Myocyte (in vitro differentiated cells): ENCODE results near the gene RIN2. TPM values are rescaled to one million over a fixed set of nuclear protein-coding genes. Genes with fewer than 3 reads are reported as not detected.

Source experiments
- DNase-seq: peaks from one replicate; pipeline ENCODE4 v3.0.0-alpha.2; 2012; ENCODE audit warnings: low read depth
- polyA plus RNA-seq: library from polyadenylated mRNA; unstranded; fragments of >200 nt; gene quantifications from one replicate; pipeline ENCODE4 v1.2.1, GENCODE V29; 2012; ENCODE audit warnings: missing spikeins
- total RNA-seq: library from RNA; depleted of rRNA; stranded (reverse); fragments of >200 nt; gene quantifications from 2 replicates; pipeline ENCODE4 v1.2.3, GENCODE V29; 2014

RIN2 gene, protein sequence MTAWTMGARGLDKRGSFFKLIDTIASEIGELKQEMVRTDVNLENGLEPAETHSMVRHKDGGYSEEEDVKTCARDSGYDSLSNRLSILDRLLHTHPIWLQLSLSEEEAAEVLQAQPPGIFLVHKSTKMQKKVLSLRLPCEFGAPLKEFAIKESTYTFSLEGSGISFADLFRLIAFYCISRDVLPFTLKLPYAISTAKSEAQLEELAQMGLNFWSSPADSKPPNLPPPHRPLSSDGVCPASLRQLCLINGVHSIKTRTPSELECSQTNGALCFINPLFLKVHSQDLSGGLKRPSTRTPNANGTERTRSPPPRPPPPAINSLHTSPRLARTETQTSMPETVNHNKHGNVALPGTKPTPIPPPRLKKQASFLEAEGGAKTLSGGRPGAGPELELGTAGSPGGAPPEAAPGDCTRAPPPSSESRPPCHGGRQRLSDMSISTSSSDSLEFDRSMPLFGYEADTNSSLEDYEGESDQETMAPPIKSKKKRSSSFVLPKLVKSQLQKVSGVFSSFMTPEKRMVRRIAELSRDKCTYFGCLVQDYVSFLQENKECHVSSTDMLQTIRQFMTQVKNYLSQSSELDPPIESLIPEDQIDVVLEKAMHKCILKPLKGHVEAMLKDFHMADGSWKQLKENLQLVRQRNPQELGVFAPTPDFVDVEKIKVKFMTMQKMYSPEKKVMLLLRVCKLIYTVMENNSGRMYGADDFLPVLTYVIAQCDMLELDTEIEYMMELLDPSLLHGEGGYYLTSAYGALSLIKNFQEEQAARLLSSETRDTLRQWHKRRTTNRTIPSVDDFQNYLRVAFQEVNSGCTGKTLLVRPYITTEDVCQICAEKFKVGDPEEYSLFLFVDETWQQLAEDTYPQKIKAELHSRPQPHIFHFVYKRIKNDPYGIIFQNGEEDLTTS
- 28.3 and 31.6 TPM in 2 replicates for total RNA-seq
- 26.7 TPM for polyA plus RNA-seq

DNA sequence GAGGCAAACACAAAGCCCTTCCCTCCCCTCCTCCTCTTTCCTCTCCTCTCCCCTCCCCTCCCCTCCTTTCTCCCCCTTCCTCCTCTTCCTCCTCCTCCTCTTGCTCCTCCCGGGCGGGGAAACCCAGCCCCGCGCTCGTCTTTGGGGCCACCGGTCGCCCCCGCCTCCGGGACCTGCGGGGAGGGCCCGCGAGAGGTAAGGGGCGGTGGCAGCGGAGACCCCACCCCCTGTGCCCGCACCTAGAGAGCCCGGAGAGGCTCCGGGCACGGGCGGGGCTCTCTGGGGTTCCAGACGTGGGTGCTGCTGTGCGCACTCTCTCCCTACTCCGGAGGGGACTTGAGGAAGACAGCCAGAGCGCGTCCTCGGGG is at the start of gene RIN2:
TSS of gene RIN2 (plus strand) at position 126 of the 368 bp plus-strand sequence. CDS start 131,344 bp downstream, outside the sequence.
- no peak for DNase-seq

DNA sequence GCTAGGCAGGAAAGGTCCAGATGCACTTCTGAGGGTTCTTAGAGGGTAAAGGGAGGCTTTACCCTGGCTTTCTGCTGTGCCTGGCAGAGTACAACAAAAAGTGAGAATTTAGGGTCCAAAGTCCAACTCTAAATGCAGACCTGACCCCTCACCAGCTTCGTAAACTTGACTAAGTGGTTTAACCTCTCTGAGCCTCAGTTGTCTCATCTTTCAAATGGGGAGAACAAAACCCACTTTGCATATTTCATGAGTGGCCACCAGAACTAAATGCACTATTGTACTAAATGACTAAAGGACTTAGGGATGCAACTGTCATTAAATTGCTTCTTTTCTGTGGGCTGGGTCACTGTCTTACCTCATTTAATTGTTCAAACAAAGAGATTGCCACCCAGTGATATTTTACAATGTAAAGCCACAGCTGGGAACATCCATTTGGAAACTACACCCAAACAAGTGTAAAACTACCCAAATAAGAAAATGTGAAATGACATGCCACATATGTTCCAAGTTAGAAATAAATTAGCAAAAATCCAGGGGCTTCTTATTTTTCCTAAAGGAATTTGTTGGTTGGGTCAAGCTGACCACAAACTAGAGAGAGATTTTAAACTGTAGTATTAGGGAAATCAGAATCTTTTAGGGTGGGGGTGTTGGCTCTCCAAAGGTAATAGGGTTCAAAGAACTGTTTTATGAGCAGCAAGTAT is 48.3 kb upstream of the RIN2 start:
- no peak for DNase-seq

DNA sequence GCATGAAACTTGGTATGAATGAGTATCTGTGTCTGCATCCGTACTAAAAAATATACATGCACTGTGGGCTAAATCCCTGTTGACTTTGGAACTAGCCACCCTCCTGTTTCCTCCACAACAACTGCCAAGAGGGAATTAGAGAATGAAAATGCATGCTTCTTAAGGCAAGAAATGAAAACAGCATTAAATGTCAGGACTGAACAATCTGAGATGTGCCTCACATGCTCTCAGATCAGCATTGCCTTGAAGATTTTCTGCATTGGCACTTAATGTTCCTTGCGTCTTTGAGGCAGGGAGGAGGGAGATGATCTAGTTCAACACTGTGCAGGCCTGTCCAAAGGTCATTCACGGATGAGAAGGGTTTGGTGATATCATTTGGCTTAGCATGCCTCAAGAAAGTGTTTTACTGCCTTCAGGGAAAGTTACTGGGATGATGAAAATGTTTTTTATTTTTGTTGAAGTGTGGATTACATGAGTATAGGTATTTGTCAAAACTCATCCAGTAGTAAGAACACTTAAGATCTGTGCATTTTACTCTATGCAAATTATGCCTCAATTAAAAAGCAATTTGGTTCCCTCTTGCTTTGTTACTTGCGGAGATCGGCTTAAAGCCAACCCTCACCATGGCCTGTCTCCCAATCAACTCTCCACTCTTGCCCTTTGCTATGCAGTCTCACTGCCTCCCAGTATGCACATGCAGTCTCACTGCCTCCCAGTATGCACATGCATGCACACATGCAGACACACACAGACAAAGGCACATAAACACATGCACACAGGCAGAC is 47.5 kb upstream of the RIN2 start:
- DNase-seq = no peak

DNA sequence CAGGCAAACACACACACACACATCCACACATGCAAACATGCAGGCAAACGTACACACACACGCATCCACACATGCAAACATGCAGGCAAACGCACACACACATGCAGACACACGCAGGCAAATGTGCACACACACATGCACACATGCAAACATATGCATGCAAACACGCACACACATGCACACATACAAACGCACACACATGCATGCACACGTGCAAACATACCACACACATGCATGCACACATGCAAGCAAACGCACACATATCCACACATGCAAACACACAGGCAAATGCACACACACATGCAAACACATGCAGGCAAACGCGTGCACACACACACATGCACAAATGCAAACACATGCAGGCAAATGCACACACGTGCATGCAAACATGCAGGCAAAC is 46.9 kb upstream of the RIN2 start:
- DNase-seq = no peak

DNA sequence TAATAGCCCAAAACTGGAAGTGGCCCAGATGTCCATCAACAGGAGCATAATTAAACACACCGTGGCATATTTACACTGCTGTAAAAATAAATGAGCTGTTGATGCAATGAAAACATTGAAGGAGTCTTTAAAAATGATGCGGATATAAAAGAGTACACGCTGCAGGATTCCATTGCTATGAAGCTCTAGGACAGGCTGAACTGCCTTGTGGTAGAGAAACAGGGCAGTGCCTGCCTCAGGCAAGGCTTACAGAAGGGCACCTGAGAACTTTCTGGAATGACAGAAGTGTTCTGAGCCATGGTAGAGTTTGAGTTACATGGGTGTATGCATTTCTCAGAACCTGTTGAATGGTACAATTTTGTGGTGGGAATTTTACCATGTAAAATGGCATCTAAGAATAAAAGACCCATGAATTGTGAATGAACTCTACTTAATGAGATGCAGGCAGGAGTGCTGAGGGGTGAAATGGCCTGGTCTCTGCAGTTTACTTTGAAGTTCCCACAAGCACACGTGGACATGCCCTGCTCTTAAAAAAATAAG is 45.3 kb upstream of the RIN2 start:
- no peak for DNase-seq

- peak; percentile 67 for DNase-seq
Measured at GRCh38 chr20:19713822-19714578, 44.1 kb upstream of the RIN2 start.

GRCh38 chr20:19714579-19714840 is 43.5 kb upstream of the RIN2 start:
- DNase-seq = no peak

- no peak for DNase-seq
Measured at GRCh38 chr20:19715986-19716385, 42.1 kb upstream of the RIN2 start.

GRCh38 chr20:19718880-19719279 is 39.2 kb upstream of the RIN2 start:
- DNase-seq = no peak

DNA sequence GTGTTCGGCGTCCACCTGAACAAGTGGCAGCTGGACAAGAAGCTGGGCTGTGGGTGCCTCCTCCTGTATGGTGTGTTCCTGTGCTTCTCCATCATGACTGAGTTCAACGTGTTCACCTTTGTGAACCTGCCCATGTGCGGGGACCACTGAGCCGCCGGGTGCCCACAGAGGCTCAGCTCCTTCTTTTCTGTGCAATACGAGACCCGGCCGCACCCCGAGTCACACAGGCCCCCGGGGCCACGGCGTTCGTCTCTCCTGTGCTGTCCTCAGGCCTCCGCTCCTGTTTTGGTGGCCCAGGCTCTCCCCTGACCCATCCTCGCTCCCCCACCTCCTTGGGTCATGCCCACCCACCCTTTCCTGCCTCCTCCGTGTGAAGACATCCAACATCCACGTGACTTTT is 37.1 kb upstream of the RIN2 start:
- DNase-seq = no peak

- DNase-seq = no peak
Measured at GRCh38 chr20:19723051-19723450, 35.0 kb upstream of the RIN2 start.

GRCh38 chr20:19723813-19724430 is 34.1 kb upstream of the RIN2 start:
- DNase-seq = no peak

- no peak for DNase-seq
Measured at GRCh38 chr20:19725373-19725772, 32.7 kb upstream of the RIN2 start.

- DNase-seq = no peak
Measured at GRCh38 chr20:19725814-19726525, 32.1 kb upstream of the RIN2 start.

DNA sequence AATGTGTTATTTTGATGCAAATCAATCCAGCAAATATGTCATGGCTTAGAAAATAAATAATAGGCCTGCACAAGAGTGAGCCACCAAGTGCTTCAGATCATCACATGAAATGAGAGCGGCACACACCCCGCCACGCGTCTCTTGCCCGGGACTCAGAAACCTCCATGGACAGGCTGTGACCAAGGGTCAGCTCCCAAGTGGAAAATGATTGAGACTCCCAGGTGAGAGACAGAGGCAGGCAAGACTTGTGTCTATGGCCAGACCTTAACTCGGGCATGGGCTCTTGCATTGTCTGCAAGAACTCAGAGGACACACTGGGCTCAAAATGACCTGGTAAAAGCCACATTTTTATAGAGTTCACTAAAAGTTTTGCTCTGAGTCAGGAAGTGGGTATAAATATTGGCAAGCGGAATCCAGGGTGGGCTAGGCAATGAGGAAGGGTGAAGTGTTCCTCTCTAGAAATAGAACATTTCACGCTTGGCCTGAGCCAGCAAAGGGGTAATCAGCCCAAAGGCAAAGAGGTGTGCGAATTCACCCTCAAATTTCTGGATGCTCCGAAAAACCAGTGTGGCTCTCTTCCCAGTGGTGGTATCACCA is 30.7 kb upstream of the RIN2 start:
- no peak for DNase-seq

- DNase-seq = no peak
Measured at GRCh38 chr20:19729672-19730071, 28.4 kb upstream of the RIN2 start.

DNA sequence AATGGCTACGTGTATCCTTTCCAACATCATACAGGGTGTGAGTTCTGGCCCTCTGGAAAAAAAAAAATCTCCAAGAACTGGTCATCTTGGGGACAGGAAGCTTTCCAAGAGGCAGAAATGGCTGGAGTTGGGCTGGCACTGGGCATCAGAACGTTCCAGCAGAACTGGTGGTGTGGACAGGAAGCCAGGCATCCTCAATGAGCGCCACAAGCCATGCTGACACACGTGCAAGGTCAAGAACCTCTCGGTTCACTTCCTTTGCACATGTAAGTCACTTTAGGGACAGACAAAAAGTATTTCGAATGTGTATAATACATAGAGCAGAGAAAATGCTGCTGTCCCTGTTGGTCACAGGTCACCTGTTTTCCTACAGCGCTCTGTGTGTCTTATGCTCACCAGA is 27.4 kb upstream of the RIN2 start:
- DNase-seq = no peak

GRCh38 chr20:19734811-19735210 is 23.2 kb upstream of the RIN2 start:
- DNase-seq = no peak

DNA sequence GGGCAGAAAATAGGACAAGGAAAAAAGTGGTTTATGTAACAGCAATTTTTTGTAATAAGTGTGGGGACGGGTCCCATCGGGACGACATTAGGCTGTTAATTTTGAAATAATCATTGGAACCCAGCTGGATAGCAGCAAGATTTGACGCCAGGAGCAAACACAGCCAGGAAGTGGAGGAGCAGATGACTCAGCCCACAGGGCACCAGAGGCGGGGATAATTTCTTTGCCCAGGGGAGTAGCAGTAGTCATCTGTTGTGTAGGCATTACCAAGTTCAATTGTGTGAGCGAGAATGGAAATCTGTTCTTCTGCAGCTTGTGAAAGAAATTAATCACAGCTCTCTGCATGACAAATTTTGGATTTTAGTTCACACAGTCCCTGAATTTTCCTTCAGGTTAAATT is 22.6 kb upstream of the RIN2 start:
- peak; percentile 84 for DNase-seq
